ENCODE measurements around the gene IDH3G.
A peak's percentile ranks its signal among the peaks of the same experiment; 100 is the strongest.

The IDH3G gene

DNA sequence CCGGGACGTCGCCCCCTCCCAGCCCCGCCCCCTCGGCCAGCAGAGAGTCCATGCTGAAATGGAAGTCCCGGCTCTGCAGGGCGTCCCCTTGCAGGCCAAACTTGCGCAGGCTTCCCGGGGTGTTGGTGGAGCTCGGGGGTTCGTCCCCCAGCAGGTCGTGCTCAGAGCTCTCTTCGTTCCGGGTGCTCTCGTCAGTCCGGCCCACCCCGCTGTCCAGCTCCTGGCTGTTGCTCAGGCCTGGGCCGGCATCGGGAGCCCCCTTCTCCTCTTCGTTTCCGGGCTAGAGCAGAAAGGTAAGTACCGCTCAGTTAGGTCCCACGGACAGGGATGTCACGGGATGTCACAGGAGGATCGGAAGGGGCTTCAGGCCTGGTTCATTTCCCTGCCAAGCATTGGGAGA lies 10.4 kb upstream of the IDH3G start:
- no peak overlapping the region for H3K27ac Mint-ChIP-seq
- no peak overlapping the region for H3K4me3 Mint-ChIP-seq
- DNase-seq (ENCODE audit: low spot score): no peak
- H3K27me3 Mint-ChIP-seq (ENCODE audit: low read depth): no peaks in the 10 kb centered on the region
- H3K9me3 Mint-ChIP-seq: no peaks in the 10 kb centered on the region
- no peaks in the 10 kb centered on the region for H3K36me3 Mint-ChIP-seq (ENCODE audit: low read depth)
- H3K4me1 Mint-ChIP-seq (ENCODE audit: low read depth): no peaks in the 10 kb centered on the region

DNA sequence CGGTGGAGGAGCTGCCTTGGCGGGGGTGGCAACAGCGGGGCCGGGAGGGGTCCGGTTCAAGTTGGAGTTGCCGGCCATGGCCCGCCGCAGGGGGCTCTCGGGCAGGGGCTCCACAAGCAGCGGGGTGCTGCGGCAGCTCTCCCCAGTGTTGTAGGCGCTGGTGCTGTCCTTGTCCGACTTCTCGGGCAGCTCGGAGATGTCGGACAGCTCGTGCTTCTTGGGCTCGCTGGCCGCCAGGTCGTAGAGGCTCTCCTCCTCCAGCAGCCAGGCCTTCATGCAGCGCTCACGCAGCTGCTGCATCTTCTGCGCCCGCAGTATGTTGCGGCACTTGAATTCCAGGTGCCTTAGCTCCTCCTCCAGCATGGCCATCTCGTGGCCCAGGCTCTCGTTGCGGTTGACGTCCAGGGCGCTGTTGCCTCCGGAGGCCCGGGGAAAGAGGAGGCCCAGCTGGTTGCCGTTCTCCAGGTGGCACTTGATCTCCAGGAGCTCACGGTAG lies 10.0 kb upstream of the IDH3G start:
- H3K4me3 Mint-ChIP-seq: no peak overlapping the region
- no peaks in the 10 kb centered on the region for H3K27me3 Mint-ChIP-seq (ENCODE audit: low read depth)
- H3K36me3 Mint-ChIP-seq (ENCODE audit: low read depth): no peaks in the 10 kb centered on the region
- no peaks in the 10 kb centered on the region for H3K4me1 Mint-ChIP-seq (ENCODE audit: low read depth)
- no peak overlapping the region for H3K27ac Mint-ChIP-seq
- no peak for DNase-seq (ENCODE audit: low spot score)
- no peaks in the 10 kb centered on the region for H3K9me3 Mint-ChIP-seq

DNA sequence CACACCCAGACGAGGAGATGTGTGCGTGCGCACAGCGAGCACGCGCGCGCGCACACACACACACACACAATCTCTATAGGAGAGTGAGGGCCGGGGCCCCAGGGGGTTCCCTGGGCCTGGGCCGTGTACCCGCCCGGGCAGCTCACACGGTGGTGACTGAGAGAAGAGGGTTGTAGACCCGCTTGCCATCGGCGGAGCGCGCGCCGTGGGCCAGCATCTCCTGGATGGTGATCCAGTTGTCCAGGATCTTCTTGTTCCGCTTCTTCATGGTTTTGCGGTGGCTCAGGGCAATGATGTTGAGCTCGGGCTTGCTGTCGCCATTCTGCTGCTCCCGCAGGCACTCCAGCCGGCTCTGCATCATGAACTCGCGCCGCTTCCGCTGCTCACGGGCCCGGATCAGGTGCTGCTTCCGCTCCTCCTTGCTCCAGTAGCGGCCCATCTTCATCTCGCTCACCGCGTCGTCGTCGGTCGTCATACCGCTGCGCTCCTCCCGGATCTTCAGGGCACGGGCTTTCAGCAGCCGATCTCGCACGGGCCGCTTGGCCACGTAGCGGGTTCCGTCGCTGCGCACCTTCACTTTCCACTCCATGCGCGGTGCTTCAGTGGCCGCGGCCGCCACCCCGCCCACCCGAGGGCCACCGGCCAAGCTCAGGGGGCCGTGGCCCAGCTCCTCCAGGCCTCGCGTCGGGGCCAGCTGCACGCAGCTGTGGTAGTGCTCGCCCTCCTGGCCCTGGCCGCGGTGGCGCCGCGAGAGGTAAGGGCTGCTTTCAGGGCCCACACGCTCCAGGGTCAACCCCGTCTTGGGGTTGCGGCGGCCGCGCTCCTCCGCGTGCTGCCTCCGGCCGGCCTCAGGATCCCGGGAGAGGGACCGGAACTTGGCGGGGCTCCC lies 9.3 kb upstream of the IDH3G start:
- H3K27me3 Mint-ChIP-seq (ENCODE audit: low read depth): no peaks in the 10 kb centered on the region
- no peaks in the 10 kb centered on the region for H3K4me1 Mint-ChIP-seq (ENCODE audit: low read depth)
- no peak overlapping the region for H3K27ac Mint-ChIP-seq
- DNase-seq (ENCODE audit: low spot score): no peak
- H3K36me3 Mint-ChIP-seq (ENCODE audit: low read depth): no peaks in the 10 kb centered on the region
- no peaks in the 10 kb centered on the region for H3K9me3 Mint-ChIP-seq
- no peak overlapping the region for H3K4me3 Mint-ChIP-seq

DNA sequence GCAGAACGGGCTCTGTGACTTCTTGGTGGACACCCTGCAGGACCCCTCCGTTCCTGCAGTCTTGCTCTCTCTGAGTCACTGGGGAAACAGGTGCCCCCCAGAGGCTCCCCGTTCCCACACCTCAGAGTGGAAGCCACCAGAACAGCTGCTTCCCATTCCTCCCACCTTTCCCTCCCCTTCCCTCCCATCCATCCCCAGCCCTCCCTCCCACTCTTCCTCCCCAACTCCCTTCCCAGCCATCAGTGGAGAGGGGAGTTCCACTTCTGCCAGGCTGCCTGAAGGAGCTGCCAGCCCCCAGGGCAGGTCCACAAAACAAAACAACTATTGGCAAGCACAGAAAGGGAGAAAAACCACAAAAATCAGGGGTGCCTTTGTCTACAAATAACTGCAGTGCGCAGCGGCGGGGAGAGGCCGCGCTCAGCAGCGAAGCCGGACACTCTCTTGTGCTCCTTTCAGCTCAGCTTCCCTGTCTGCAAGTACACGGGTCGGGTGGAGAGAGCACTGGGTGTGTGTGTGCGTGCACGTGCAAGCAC lies 8.4 kb upstream of the IDH3G start:
- H3K27me3 Mint-ChIP-seq (ENCODE audit: low read depth): no peaks in the 10 kb centered on the region

DNA sequence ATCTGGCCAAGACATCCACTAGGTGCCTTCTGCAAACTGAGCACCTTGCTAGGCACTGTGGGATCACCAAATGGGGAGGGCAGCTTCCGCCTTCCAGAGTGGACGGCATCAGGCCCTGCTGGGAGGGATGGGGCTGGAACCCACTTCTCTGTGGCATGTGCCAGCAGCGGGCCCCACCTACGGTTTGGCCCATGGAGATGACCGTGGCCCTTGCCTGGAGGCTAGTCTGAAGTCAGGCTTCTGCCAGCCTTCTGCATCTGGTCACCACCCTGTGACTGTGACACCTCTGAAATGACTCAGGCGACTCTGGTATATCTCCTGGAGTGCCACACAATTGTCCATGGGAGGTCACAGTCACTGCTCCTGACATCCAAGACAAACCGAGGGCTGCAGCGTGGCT lies 7.5 kb upstream of the IDH3G start:
- H3K9me3 Mint-ChIP-seq: no peaks in the 10 kb centered on the region
- H3K4me3 Mint-ChIP-seq: no peak overlapping the region
- DNase-seq (ENCODE audit: low spot score): no peak
- H3K4me1 Mint-ChIP-seq (ENCODE audit: low read depth): no peaks in the 10 kb centered on the region
- H3K27ac Mint-ChIP-seq: no peak overlapping the region
- peaks cover 10% of the 10 kb centered on the region for H3K36me3 Mint-ChIP-seq (ENCODE audit: low read depth)
- H3K27me3 Mint-ChIP-seq (ENCODE audit: low read depth): no peaks in the 10 kb centered on the region

More for the DNA sequence above, 8.4 kb upstream of the IDH3G start:
- Mint-ChIP-seq H3K36me3 (ENCODE audit: low read depth) (peaks cover 5% of the 10 kb centered on the region), H3K9me3 (no peaks in the 10 kb centered on the region), H3K4me3 (no peak overlapping the region), H3K4me1 (ENCODE audit: low read depth) (no peaks in the 10 kb centered on the region), H3K27ac (no peak overlapping the region)
- DNase-seq (ENCODE audit: low spot score): no peak

DNA sequence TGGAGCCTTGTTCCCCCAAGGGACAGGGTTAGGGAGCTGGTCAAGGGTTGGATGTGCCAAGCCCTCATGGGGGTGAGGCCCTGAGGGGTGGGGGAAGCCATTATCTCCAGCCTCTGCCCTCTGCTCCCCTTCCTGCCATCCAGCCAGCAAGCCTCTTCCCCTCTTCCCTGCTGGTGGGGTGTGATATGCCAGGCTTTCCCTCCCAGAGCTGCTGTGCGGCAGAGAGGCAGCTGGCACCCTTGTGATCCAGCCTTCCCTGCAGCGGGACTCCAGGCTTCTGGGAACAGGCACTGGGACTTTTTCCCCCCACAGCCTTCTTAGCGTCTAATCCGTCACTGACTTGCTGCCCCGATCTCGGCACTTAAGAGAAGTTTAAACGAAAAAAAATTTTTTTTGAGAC lies 6.6 kb upstream of the IDH3G start:
- no peak overlapping the region for H3K4me3 Mint-ChIP-seq
- no peak overlapping the region for H3K27ac Mint-ChIP-seq
- peaks cover 17% of the 10 kb centered on the region for H3K36me3 Mint-ChIP-seq (ENCODE audit: low read depth)
- no peak for DNase-seq (ENCODE audit: low spot score)
- no peaks in the 10 kb centered on the region for H3K9me3 Mint-ChIP-seq
- H3K27me3 Mint-ChIP-seq (ENCODE audit: low read depth): no peaks in the 10 kb centered on the region
- peaks cover 3% of the 10 kb centered on the region for H3K4me1 Mint-ChIP-seq (ENCODE audit: low read depth)

DNA sequence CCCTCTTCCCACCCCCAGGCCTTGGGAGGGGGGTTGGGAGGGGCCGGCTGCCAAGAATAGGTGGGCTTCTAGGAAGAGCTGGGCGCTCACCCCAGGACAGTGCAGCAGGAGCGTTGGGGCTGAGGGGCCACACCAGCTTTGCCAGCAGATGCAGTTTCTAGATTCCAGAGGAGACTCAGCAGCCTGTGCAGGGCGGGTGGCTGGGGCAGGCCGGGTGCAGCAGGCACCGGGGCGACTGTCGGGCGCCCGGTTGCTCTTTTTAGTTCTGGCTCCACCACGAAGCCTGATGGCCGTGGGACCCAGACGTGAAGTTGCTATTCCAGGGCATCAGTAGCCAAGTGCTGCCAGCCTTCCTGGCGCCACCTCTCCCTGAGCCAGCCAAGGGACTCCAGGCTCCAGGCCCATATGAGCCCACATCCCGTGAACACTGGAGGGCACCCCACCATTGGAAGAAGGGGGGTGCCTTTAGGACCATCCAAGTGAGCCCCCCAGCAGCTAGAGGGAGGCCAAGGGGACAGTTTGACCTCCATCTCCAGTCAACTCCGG lies 6.1 kb upstream of the IDH3G start:
- DNase-seq (ENCODE audit: low spot score): no peak
- Mint-ChIP-seq H3K27ac (no peak overlapping the region), H3K36me3 (ENCODE audit: low read depth) (peaks cover 17% of the 10 kb centered on the region), H3K4me1 (ENCODE audit: low read depth) (peaks cover 3% of the 10 kb centered on the region), H3K27me3 (ENCODE audit: low read depth) (no peaks in the 10 kb centered on the region), H3K4me3 (no peak overlapping the region), H3K9me3 (no peaks in the 10 kb centered on the region)

DNA sequence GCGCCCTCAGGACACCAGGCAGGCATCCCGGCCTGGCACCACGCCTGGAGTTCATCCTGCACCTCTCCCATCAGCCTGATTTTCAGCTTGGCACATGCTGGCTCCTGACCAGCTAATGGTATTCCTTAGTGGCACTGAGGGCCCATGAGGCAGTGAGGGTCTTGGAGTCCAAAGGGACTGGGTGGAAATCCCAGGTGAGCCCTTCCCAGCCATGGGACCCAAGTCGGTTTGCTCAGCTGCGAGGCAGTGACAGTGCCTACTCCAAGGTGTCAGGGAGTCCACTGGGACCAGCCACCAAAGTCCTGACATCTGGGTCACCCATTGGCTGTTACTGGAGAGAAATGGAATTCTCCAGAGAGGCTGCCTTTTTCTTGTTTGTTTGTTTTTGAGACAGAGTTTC lies 5.2 kb upstream of the IDH3G start:
- Mint-ChIP-seq H3K27me3 (ENCODE audit: low read depth) (no peaks in the 10 kb centered on the region), H3K4me1 (ENCODE audit: low read depth) (peaks cover 3% of the 10 kb centered on the region), H3K36me3 (ENCODE audit: low read depth) (peaks cover 20% of the 10 kb centered on the region), H3K27ac (no peak overlapping the region), H3K9me3 (no peaks in the 10 kb centered on the region), H3K4me3 (no peak overlapping the region)
- DNase-seq (ENCODE audit: low spot score): no peak

DNA sequence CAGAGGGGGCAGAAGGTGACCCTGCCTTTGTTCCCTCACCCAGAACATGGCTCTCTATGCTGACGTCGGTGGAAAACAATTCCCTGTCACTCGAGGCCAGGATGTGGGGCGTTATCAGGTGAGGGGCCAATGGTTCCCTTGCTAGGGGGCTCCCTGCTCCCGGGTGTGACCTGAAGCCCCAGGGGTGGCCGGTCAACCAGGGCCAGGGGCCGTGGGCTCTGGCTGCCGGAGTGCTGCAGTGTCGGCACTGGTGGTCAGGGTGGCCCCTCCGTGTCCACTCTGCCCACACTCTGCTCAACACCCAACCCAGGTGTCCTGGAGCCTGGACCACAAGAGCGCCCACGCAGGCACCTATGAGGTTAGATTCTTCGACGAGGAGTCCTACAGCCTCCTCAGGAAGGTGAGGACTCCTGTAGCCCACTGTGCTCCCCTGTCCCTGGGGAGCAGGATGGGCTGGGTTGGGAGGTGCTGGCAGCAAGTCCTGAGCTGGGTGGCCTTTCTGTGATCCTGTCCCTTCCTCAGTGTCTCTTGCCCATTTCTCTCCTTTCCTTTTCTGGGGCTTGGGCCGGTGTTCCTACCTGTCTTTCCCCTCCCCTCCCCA lies 3.3 kb upstream of the IDH3G start:
- H3K4me3 Mint-ChIP-seq: no peak overlapping the region
- peaks cover 26% of the 10 kb centered on the region for H3K36me3 Mint-ChIP-seq (ENCODE audit: low read depth)
- no peaks in the 10 kb centered on the region for H3K27me3 Mint-ChIP-seq (ENCODE audit: low read depth)
- peaks cover 9% of the 10 kb centered on the region for H3K4me1 Mint-ChIP-seq (ENCODE audit: low read depth)
- no peak for DNase-seq (ENCODE audit: low spot score)
- no peak overlapping the region for H3K27ac Mint-ChIP-seq
- no peaks in the 10 kb centered on the region for H3K9me3 Mint-ChIP-seq

DNA sequence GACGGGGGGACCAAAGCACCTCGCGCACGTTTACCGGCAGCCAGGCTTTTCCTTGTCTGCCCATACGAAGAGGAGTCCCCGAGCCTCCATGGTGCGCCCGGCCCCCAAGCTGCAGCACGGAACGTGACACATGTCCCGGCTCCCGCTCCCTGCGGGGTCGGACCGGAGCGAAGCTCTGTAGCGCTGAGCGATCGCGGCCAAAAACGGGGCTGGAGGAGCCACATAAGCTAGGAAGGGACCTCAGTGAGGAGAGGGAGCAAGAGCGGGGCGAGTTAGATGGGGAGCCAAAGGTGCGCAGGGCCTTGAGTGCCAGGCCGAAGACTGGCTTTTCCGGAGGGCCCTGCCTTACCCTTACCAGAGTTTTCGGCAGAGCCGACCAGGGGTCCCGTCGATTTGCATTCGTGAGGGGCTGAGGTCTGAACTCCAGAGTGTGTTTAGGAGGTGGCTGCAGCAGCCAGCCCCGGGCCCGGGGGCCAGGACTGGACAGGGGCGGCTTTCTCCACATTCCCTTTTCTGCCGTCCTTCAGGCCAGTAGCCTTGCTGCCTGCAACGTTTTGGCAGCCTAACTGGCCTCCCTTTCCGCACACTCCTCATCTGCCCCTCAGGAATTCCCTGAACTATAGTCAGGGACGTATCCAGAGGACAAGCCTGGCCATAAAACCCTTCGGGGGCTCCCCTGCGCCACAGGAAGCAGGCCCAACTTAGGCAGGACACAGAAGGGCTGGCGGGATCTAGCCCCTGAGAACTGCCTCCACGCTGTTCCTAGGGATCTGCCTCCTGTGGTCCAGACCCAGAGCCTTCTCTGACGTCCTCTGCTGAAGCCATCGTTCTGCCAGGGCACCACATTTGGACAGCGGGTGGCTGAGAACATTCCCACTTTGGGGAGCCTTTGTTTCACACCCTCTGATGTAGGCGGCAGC lies 982 bp upstream of the IDH3G start:
- Mint-ChIP-seq H3K27ac (peak overlapping the region; percentile 89), H3K4me1 (ENCODE audit: low read depth) (peaks cover 9% of the 10 kb centered on the region), H3K4me3 (peak overlapping the region; percentile 96), H3K27me3 (ENCODE audit: low read depth) (no peaks in the 10 kb centered on the region), H3K9me3 (no peaks in the 10 kb centered on the region), H3K36me3 (ENCODE audit: low read depth) (peaks cover 26% of the 10 kb centered on the region)
- DNase-seq (ENCODE audit: low spot score): no peak

DNA sequence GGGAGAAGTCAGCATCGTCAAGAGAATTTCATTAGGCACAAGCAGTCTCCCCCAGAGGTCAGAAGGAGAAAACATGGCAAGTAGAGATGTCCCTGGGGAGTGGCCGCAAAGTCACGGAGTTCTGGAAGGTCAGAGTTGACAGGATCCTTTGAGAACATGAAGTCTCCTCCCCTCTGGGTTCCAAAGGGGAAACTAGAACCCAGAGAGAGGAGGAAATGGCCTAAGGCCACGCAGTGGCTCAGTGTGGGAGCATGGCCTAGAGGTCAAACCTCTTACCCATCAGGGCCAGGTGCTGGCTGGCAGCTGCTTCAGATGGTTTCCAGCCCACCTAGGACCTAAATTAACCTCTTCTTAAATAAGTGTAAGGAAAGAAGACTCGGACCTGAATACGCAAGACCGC lies 884 bp downstream of the IDH3G start:
- no peak for DNase-seq (ENCODE audit: low spot score)
- Mint-ChIP-seq H3K36me3 (ENCODE audit: low read depth) (peaks cover 25% of the 10 kb centered on the region), H3K9me3 (no peaks in the 10 kb centered on the region), H3K27me3 (ENCODE audit: low read depth) (no peaks in the 10 kb centered on the region), H3K27ac (peak overlapping the region; percentile 82), H3K4me3 (peak overlapping the region; percentile 96), H3K4me1 (ENCODE audit: low read depth) (peaks cover 9% of the 10 kb centered on the region)

DNA sequence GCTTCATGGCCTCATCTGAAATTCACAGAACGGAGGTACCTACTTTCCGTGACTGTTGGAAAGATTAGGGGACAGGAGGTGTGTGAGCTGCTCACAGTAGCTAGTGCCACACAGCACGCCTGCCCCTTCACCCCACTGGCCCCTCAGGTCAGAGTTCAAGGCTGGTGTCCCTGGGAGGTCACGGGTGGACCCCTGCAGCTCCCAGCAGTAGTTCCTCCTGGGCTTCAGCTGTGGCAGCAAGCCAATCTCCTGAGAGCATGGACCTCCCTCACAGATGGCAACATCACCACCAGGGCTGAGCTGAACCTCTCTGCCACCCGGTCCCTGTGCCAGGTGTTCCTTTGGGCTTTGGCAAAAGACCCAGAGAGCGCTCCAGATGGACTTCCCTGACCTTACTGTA lies 1.8 kb downstream of the IDH3G start:
- no peak overlapping the region for H3K27ac Mint-ChIP-seq
- H3K4me1 Mint-ChIP-seq (ENCODE audit: low read depth): peaks cover 9% of the 10 kb centered on the region
- no peak overlapping the region for H3K4me3 Mint-ChIP-seq
- peaks cover 21% of the 10 kb centered on the region for H3K36me3 Mint-ChIP-seq (ENCODE audit: low read depth)
- no peaks in the 10 kb centered on the region for H3K27me3 Mint-ChIP-seq (ENCODE audit: low read depth)
- H3K9me3 Mint-ChIP-seq: no peaks in the 10 kb centered on the region
- DNase-seq (ENCODE audit: low spot score): no peak

DNA sequence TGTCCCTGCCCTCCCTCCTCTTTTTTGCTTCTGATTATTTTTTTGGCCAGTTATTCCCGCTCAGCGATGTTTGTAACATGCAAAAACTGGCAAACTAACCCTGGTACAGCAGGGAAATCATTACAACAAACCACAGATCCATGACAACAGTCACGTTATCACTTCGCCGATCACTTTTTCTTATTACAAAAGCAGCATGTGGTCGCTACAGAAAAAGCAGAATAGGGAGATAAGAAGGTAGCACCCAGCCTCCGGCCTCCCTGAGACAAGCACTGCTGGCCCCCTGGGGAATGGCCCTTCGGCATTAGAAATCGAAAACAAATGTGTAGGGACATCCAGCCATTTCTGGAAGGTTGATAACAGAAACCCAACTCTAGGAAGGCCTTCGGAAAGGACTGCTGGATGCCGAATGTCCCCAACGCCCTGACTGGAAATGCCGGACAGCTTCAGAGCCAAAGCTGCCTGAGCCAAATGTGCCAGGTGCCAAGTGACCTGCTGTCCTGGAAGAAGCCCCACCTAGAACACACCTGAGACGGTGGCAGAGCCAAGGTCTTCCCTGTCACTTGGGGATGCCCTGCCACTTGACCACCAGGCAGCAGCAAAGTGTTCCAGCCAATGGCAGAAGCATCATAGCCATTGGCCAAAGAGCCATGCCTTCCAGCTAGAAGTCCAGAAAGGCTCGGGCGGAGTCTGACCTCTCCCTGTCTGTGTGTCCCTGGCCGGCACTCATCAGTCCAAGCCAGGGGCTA lies 2.9 kb downstream of the IDH3G start:
- peaks cover 12% of the 10 kb centered on the region for H3K36me3 Mint-ChIP-seq (ENCODE audit: low read depth)
- DNase-seq (ENCODE audit: low spot score): no peak
- H3K9me3 Mint-ChIP-seq: no peaks in the 10 kb centered on the region
- no peak overlapping the region for H3K4me3 Mint-ChIP-seq
- no peaks in the 10 kb centered on the region for H3K27me3 Mint-ChIP-seq (ENCODE audit: low read depth)
- peaks cover 8% of the 10 kb centered on the region for H3K4me1 Mint-ChIP-seq (ENCODE audit: low read depth)
- no peak overlapping the region for H3K27ac Mint-ChIP-seq

Data from T-helper 2 cell treated with Interferon-gamma antibody and Interleukin-4, amounts not matched to agents 5 μg/mL and 100 μg/mL, for 36 hours (primary cell).